Measurements from ENCODE around the gene SRSF12.

DNA sequence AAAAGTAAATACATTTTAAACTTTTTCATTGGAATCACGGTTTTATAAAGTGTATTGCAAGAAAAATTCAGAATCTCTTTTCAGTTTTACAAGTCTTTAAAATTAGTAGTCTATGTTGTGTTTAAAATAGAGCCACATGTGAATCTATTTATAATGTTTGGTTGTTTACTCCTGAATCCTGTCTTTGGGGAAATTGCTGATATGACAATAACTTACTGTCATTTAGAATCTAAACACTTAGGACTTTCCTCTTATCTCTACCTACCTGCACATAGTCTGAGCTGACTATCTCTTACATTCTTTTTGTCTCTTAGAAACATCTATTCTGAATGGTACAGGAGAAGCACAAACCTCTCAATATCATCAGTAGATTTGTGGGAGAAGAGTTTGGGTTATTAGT is 4.1 kb upstream of the SRSF12 start:
- TF ChIP-seq CTCF (IDR thresholded peaks at IDR 0.05 in 2 of 3, conservative IDR thresholded peaks at IDR 0.05 in 1 of 3; ENCODE audit: borderline replicate concordance in 1 of 3, insufficient read depth in 1 of 3, low read depth in 2 of 3, low read length in 2 of 3), result no peak
- no peak for TF ChIP-seq EZH2phosphoT487 (IDR thresholded peaks at IDR 0.05; ENCODE audit: borderline replicate concordance)
